ENCODE data around the gene ZCRB1. TPM values are rescaled to one million over a fixed set of nuclear protein-coding genes. Genes with fewer than 3 reads are reported as not detected.

ZCRB1 gene
- total and polyA plus RNA-seq, 2 experiments from 2014 or later = 18.1 to 256 TPM

- H3K36me3 ChIP-seq (ENCODE audit: insufficient read depth) = no peaks in the 10 kb centered on the region
- no peaks in the 10 kb centered on the region for H3K4me1 ChIP-seq (ENCODE audit: insufficient read depth)
- no peaks in the 10 kb centered on the region for H3K9me2 ChIP-seq (ENCODE audit: insufficient read depth)
- Mint-ChIP-seq H3K27ac (no peak overlapping the region), H3K4me3 (no peak overlapping the region), H3K36me3 (ENCODE audit: low read depth) (peaks cover 5% of the 10 kb centered on the region; the same call in 1 of the 3 replicates), H3K4me1 (peaks cover under 1% of the 10 kb centered on the region; the same call in 1 of the 3 replicates), H3K9me3 (peaks cover 23% of the 10 kb centered on the region), H3K27me3 (ENCODE audit: insufficient read depth, low read depth, poor library complexity) (peaks cover 3% of the 10 kb centered on the region)
- DNase-seq (ENCODE audit: low spot score) (no peak), ATAC-seq (no peak)
- no peak for TF ChIP-seq NANOG (IDR thresholded peaks at IDR 0.05; ENCODE audit: borderline replicate concordance)
- no peak for TF ChIP-seq ZNF462 (CRISPR knock-in tag; IDR thresholded peaks at IDR 0.05)
- TF ChIP-seq REST (IDR thresholded peaks at IDR 0.05; ENCODE audit: unreplicated experiment) = no peak
- no peak for TF ChIP-seq EZH2phosphoT487 (IDR thresholded peaks at IDR 0.05; ENCODE audit: unreplicated experiment)
- no peak for TF ChIP-seq JUNB (IDR thresholded peaks at IDR 0.05; ENCODE audit: unreplicated experiment)
- no peak for TF ChIP-seq ZNF114 (CRISPR knock-in tag; IDR thresholded peaks at IDR 0.05)
- TF ChIP-seq STAT1 (IDR thresholded peaks at IDR 0.05; ENCODE audit: unreplicated experiment) = no peak
- H4K20me1 ChIP-seq (replicated peaks; ENCODE audit: insufficient read depth) = no peaks in the 10 kb centered on the region
- no peak overlapping the region for H3K27ac ChIP-seq (ENCODE audit: low read depth)
- H3K27me3 ChIP-seq (ENCODE audit: insufficient read depth) = no peaks in the 10 kb centered on the region
- H3K4me2 ChIP-seq = no peak overlapping the region
- no peak overlapping the region for H3K4me3 ChIP-seq
- no peaks in the 10 kb centered on the region for H3F3A ChIP-seq (replicated peaks; ENCODE audit: low read depth)
- no peak overlapping the region for H2AFZ ChIP-seq
- no peaks in the 10 kb centered on the region for H3K79me2 ChIP-seq (replicated peaks; ENCODE audit: insufficient read depth)
These were observed 55.3 kb downstream of the ZCRB1 start for GRCh38 chr12:42270596-42270995.
